Activated gamma-delta T cell (primary cell): ENCODE measurements around the gene ST14.
"Not testable (repeated sequence)": the region's sequence is repeated elsewhere in the genome, so short reads cannot be mapped to it uniquely, and the experiment has no call there.

Experiments
- DNase-seq: peaks from one replicate; lab custom pipeline; 2025; lab: John Stamatoyannopoulos, UW

The ST14 gene

GRCh38 chr11:130164221-130164570, 4.6 kb downstream of the ST14 start:
- no peak for DNase-seq

GRCh38 chr11:130165601-130166456, 6.2 kb downstream of the ST14 start:
- no peak for DNase-seq

- DNase-seq, result no peak
Observed at GRCh38 chr11:130166457-130166784, 6.8 kb downstream of the ST14 start.

GRCh38 chr11:130167146-130167545, 7.6 kb downstream of the ST14 start:
- DNase-seq, result no peak

GRCh38 chr11:130168105-130168504, 8.5 kb downstream of the ST14 start:
- no peak for DNase-seq

- no peak for DNase-seq
Observed at GRCh38 chr11:130170345-130170744, 10.8 kb downstream of the ST14 start.

- DNase-seq, result no peak
Observed at GRCh38 chr11:130171534-130171933, 12.0 kb downstream of the ST14 start.

GRCh38 chr11:130172001-130172400, 12.4 kb downstream of the ST14 start:
- not testable (repeated sequence) for DNase-seq

- DNase-seq, result no peak
Observed at GRCh38 chr11:130174642-130175041, 15.1 kb downstream of the ST14 start.

- no peak for DNase-seq
Observed at GRCh38 chr11:130175898-130176297, 16.3 kb downstream of the ST14 start.

- no peak for DNase-seq
Observed at GRCh38 chr11:130177782-130178181, 18.2 kb downstream of the ST14 start.

GRCh38 chr11:130178441-130179339, 19.1 kb downstream of the ST14 start:
- DNase-seq, result no peak

- no peak for DNase-seq
Observed at GRCh38 chr11:130179396-130180306, 20.1 kb downstream of the ST14 start.

GRCh38 chr11:130180491-130180890, 20.9 kb downstream of the ST14 start:
- no peak for DNase-seq

- DNase-seq, result no peak
Observed at GRCh38 chr11:130180896-130181294, 21.3 kb downstream of the ST14 start.

GRCh38 chr11:130181295-130182272, 22.0 kb downstream of the ST14 start:
- DNase-seq, result no peak

- DNase-seq, result no peak
Observed at GRCh38 chr11:130183878-130184610, 24.5 kb downstream of the ST14 start.

GRCh38 chr11:130187096-130187495, 27.5 kb downstream of the ST14 start:
- no peak for DNase-seq

GRCh38 chr11:130188047-130188446, 28.5 kb downstream of the ST14 start:
- DNase-seq, result no peak
